Adrenal gland (tissue), 5 donors: Measurements from ENCODE around the gene LY9.

Experiments
- CTCF ChIP-seq, 6 experiments: fragments of 450-650 bp in 4 of 6; fragments of 200-600 bp in 2 of 6; sonication (generic) in 1 of 6; IDR thresholded peaks; 1 replicate in 5 of 6; 2 replicates in 1 of 6; pipeline versions ENCODE4 v1.5.1 to v1.8.0; 2016 to 2021; ENCODE audit warnings: antibody characterized with exemption in 6 of 6, mild to moderate bottlenecking in 2 of 6, moderate library complexity in 1 of 6
- POLR2A ChIP-seq, 2 donors: fragments of 450-650 bp; IDR thresholded peaks; one replicate each; pipeline ENCODE4 v1.6.1; 2017; ENCODE audit warnings: antibody characterized with exemption in 2 of 2, mild to moderate bottlenecking in 2 of 2, moderate library complexity in 1 of 2
- donor health status: DM: no; HTN: no; CAD: no.

GRCh38 chr1:160853754-160854153 lies 57.8 kb downstream of the LY9 start:
- TF ChIP-seq CTCF (IDR thresholded peaks at IDR 0.05): no peak
- no peak for TF ChIP-seq POLR2A (IDR thresholded peaks at IDR 0.05)
